Measurements from ENCODE around the gene CR1.

- no peak for TF ChIP-seq POLR2A (IDR thresholded peaks at IDR 0.05; ENCODE audit: low read depth)
- TF ChIP-seq, protein P1, sequence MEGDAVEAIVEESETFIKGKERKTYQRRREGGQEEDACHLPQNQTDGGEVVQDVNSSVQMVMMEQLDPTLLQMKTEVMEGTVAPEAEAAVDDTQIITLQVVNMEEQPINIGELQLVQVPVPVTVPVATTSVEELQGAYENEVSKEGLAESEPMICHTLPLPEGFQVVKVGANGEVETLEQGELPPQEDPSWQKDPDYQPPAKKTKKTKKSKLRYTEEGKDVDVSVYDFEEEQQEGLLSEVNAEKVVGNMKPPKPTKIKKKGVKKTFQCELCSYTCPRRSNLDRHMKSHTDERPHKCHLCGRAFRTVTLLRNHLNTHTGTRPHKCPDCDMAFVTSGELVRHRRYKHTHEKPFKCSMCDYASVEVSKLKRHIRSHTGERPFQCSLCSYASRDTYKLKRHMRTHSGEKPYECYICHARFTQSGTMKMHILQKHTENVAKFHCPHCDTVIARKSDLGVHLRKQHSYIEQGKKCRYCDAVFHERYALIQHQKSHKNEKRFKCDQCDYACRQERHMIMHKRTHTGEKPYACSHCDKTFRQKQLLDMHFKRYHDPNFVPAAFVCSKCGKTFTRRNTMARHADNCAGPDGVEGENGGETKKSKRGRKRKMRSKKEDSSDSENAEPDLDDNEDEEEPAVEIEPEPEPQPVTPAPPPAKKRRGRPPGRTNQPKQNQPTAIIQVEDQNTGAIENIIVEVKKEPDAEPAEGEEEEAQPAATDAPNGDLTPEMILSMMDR (IDR thresholded peaks at IDR 0.05): no peak
- TF ChIP-seq POLR2AphosphoS5 (IDR thresholded peaks at IDR 0.05): no peak
- TF ChIP-seq EP300 (IDR thresholded peaks at IDR 0.05): no peak
Observed at GRCh38 chr1:207658408-207658807, 162.5 kb downstream of the CR1 start.

Measured in esophagus muscularis mucosa (tissue), 4 donors.